KOPT-K1 (cell line): ENCODE data around the gene CTXN1.
"Not testable (repeated sequence)": the region's sequence is repeated elsewhere in the genome, so short reads cannot be mapped to it uniquely, and the experiment has no call there.

Experiments used
- H3K27ac ChIP-seq: fragments of 200-600 bp; sonication (generic); 2 replicates; pipeline ENCODE4 v1.5.1; 2016; ENCODE audit warnings: antibody characterized with exemption, mild to moderate bottlenecking, low read depth, low read length; ENCODE audit not compliant: poor library complexity, severe bottlenecking
- H3K36me3 ChIP-seq: fragments of 200-600 bp; sonication (generic); 2 replicates; pipeline ENCODE4 v1.5.1; 2017; ENCODE audit warnings: antibody characterized with exemption, mild to moderate bottlenecking, low read length, moderate library complexity; ENCODE audit not compliant: insufficient read depth
- H3K9me3 ChIP-seq: fragments of 200-600 bp; sonication (generic); 2 replicates; pipeline ENCODE4 v1.5.1; 2017; ENCODE audit warnings: antibody characterized with exemption, low read length, mild to moderate bottlenecking; ENCODE audit not compliant: insufficient read depth, poor library complexity, severe bottlenecking

The CTXN1 gene

GRCh38 chr19:7961920-7962626 is 36.1 kb upstream of the CTXN1 start:
- Histone ChIP-seq H3K36me3 (peaks cover 97% of the 10 kb centered on the region), H3K27ac (no peak overlapping the region), H3K9me3 (no peaks in the 10 kb centered on the region)

- H3K27ac ChIP-seq, H3K9me3 ChIP-seq: not testable (repeated sequence)
- H3K36me3 ChIP-seq: peaks cover 87% of the 10 kb centered on the region
These were observed 35.1 kb upstream of the CTXN1 start for GRCh38 chr19:7961082-7961481.

GRCh38 chr19:7959211-7959610 is 33.3 kb upstream of the CTXN1 start:
- H3K27ac ChIP-seq: no peak overlapping the region
- no peaks in the 10 kb centered on the region for H3K9me3 ChIP-seq
- peaks cover 69% of the 10 kb centered on the region for H3K36me3 ChIP-seq

- Histone ChIP-seq H3K9me3 (no peaks in the 10 kb centered on the region), H3K27ac (no peak overlapping the region), H3K36me3 (peaks cover 33% of the 10 kb centered on the region)
These were observed 29.8 kb upstream of the CTXN1 start for GRCh38 chr19:7955696-7956095.

GRCh38 chr19:7953576-7953975 is 27.6 kb upstream of the CTXN1 start:
- peaks cover 12% of the 10 kb centered on the region for H3K36me3 ChIP-seq

GRCh38 chr19:7953060-7953459 is 27.1 kb upstream of the CTXN1 start:
- Histone ChIP-seq H3K9me3 (no peaks in the 10 kb centered on the region), H3K27ac (no peak overlapping the region), H3K36me3 (peaks cover 7% of the 10 kb centered on the region)

More at GRCh38 chr19:7953576-7953975, 27.6 kb upstream of the CTXN1 start:
- no peaks in the 10 kb centered on the region for H3K9me3 ChIP-seq
- H3K27ac ChIP-seq: no peak overlapping the region

- H3K36me3 ChIP-seq: no peaks in the 10 kb centered on the region
- H3K27ac ChIP-seq: no peak overlapping the region
- no peaks in the 10 kb centered on the region for H3K9me3 ChIP-seq
These were observed 22.0 kb upstream of the CTXN1 start for GRCh38 chr19:7947939-7948338.

- H3K27ac ChIP-seq: peak overlapping the region; percentile 53
- H3K9me3 ChIP-seq: no peaks in the 10 kb centered on the region
- peaks cover 21% of the 10 kb centered on the region; the same call in 1 of the 2 replicates for H3K36me3 ChIP-seq
These were observed 18.3 kb upstream of the CTXN1 start for GRCh38 chr19:7944177-7944761.

GRCh38 chr19:7943444-7944176 is 17.7 kb upstream of the CTXN1 start, which contains the start of gene TIMM44:
TIMM44 (minus strand) TSS chr19:7943666; CDS start chr19:7943651, 15 bp downstream.
- H3K9me3 ChIP-seq: no peaks in the 10 kb centered on the region
- peak within 1 kb of the TSS; percentile 83 for H3K27ac ChIP-seq
- H3K36me3 ChIP-seq: peaks cover 27% of the 10 kb centered on the region; the same call in 1 of the 2 replicates

- Histone ChIP-seq H3K27ac (peak overlapping the region; percentile 83), H3K9me3 (no peaks in the 10 kb centered on the region), H3K36me3 (peaks cover 33% of the 10 kb centered on the region)
These were observed 17.1 kb upstream of the CTXN1 start for GRCh38 chr19:7942981-7943443.

GRCh38 chr19:7941895-7942596 is 16.1 kb upstream of the CTXN1 start:
- H3K27ac ChIP-seq: peak overlapping the region; percentile 83
- H3K9me3 ChIP-seq: no peaks in the 10 kb centered on the region
- H3K36me3 ChIP-seq: peaks cover 43% of the 10 kb centered on the region

GRCh38 chr19:7940841-7941240 is 14.9 kb upstream of the CTXN1 start:
- Histone ChIP-seq H3K27ac (no peak overlapping the region), H3K9me3 (no peaks in the 10 kb centered on the region), H3K36me3 (peaks cover 54% of the 10 kb centered on the region)

- Histone ChIP-seq H3K9me3 (no peaks in the 10 kb centered on the region), H3K27ac (no peak overlapping the region), H3K36me3 (peaks cover 95% of the 10 kb centered on the region)
These were observed 8.8 kb upstream of the CTXN1 start for GRCh38 chr19:7934766-7935165.

GRCh38 chr19:7933828-7934725 is 8.1 kb upstream of the CTXN1 start:
- no peaks in the 10 kb centered on the region for H3K9me3 ChIP-seq
- H3K36me3 ChIP-seq: peaks cover 94% of the 10 kb centered on the region
- no peak overlapping the region for H3K27ac ChIP-seq
